ENCODE data around the gene BMI1.

BMI1 gene

GRCh38 chr10:22343731-22344130 lies 22.8 kb downstream of the BMI1 start:
- DNase-seq (ENCODE audit: low read depth): no peak
- TF ChIP-seq CTCF (conservative IDR thresholded peaks at IDR 0.05; ENCODE audit: control insufficient read depth, insufficient read depth, low read depth, low read length): no peak
- H3K4me3 ChIP-seq (ENCODE audit: control insufficient read depth, low read depth, low read length): no peak overlapping the region

- DNase-seq (ENCODE audit: low read depth): no peak
- no peak for TF ChIP-seq CTCF (conservative IDR thresholded peaks at IDR 0.05; ENCODE audit: control insufficient read depth, insufficient read depth, low read depth, low read length)
- no peak overlapping the region for H3K4me3 ChIP-seq (ENCODE audit: control insufficient read depth, low read depth, low read length)
These were observed 23.4 kb downstream of the BMI1 start for GRCh38 chr10:22344249-22344648.

GRCh38 chr10:22344781-22345300 lies 23.9 kb downstream of the BMI1 start:
- no peak overlapping the region for H3K4me3 ChIP-seq (ENCODE audit: control insufficient read depth, low read depth, low read length)
- no peak for DNase-seq (ENCODE audit: low read depth)
- TF ChIP-seq CTCF (conservative IDR thresholded peaks at IDR 0.05; ENCODE audit: control insufficient read depth, insufficient read depth, low read depth, low read length): no peak

GRCh38 chr10:22345301-22346095 lies 24.6 kb downstream of the BMI1 start, which contains the start of gene SPAG6:
Gene SPAG6 (plus strand): TSS chr10:22345496. CDS start chr10:22345612, 116 bp downstream.
- TF ChIP-seq CTCF (conservative IDR thresholded peaks at IDR 0.05; ENCODE audit: control insufficient read depth, insufficient read depth, low read depth, low read length): no peak
- H3K4me3 ChIP-seq (ENCODE audit: control insufficient read depth, low read depth, low read length): no peak within 1 kb of the TSS
- DNase-seq (ENCODE audit: low read depth): no peak

- no peak for DNase-seq (ENCODE audit: low read depth)
- no peak overlapping the region for H3K4me3 ChIP-seq (ENCODE audit: control insufficient read depth, low read depth, low read length)
- no peak for TF ChIP-seq CTCF (conservative IDR thresholded peaks at IDR 0.05; ENCODE audit: control insufficient read depth, insufficient read depth, low read depth, low read length)
These were observed 25.3 kb downstream of the BMI1 start for GRCh38 chr10:22346096-22346661.

- H3K4me3 ChIP-seq (ENCODE audit: control insufficient read depth, low read depth, low read length): no peak overlapping the region
- no peak for DNase-seq (ENCODE audit: low read depth)
- TF ChIP-seq CTCF (conservative IDR thresholded peaks at IDR 0.05; ENCODE audit: control insufficient read depth, insufficient read depth, low read depth, low read length): no peak
These were observed 28.9 kb downstream of the BMI1 start for GRCh38 chr10:22349755-22350154.
